ENCODE measurements around the gene SYTL3. TPM values are rescaled to one million over a fixed set of nuclear protein-coding genes. Genes with fewer than 3 reads are reported as not detected.

The SYTL3 gene
- total and polyA plus RNA-seq, 2 of the 8 experiments (the other 6 are each of a cell fraction or from before 2014, with no cell fraction given), result 0.27 to 0.99 TPM

GRCh38 chr6:158729906-158730540 lies 80.2 kb downstream of the SYTL3 start:
- Histone ChIP-seq H4K8ac (ENCODE audit: extremely low read depth, insufficient read depth, low read length) (no peak overlapping the region), H3K18ac (ENCODE audit: extremely low read depth, low read length) (no peak overlapping the region), H2BK120ac (replicated peaks; ENCODE audit: low read depth, low read length) (no peak overlapping the region), H4K20me1 (replicated peaks in 1 of 2; ENCODE audit: control insufficient read depth in 1 of 2, insufficient read depth in 2 of 2, low read length in 2 of 2) (no peaks in the 10 kb centered on the region), H3K79me2 (ENCODE audit: control insufficient read depth in 1 of 2, insufficient read depth in 2 of 2, low read length in 2 of 2) (no peaks in the 10 kb centered on the region), H4K91ac (replicated peaks; ENCODE audit: insufficient read length, low read length) (no peak overlapping the region), H3K14ac (ENCODE audit: insufficient read length) (no peak overlapping the region), H3K56ac (replicated peaks; ENCODE audit: insufficient read length, low read depth, low read length) (no peak overlapping the region), H2BK5ac (ENCODE audit: low read depth, low read length) (peak overlapping the region; percentile 84), H3K9ac (replicated peaks in 1 of 4; ENCODE audit: extremely low read depth in 1 of 4, low read depth in 3 of 4, low read length in 3 of 4) (peak overlapping the region; percentile 43 to 57 (median 52); a peak in 6 of 7 replicates), H3K4ac (replicated peaks; ENCODE audit: insufficient read length, low read depth, low read length) (no peak overlapping the region), H2AK5ac (ENCODE audit: low read depth, low read length) (no peak overlapping the region), H3K9me3 (ENCODE audit: insufficient read depth in 2 of 2, low read depth in 1 of 2, low read length in 1 of 2) (no peaks in the 10 kb centered on the region; a peak in 1 of 4 replicates), H3K23me2 (ENCODE audit: low read depth, low read length) (no peaks in the 10 kb centered on the region), H3K27me3 (replicated peaks in 1 of 4; ENCODE audit: control insufficient read depth in 3 of 4, extremely low read depth in 1 of 4, insufficient read depth in 3 of 4, low read length in 3 of 4) (no peaks in the 10 kb centered on the region), H3K4me2 (ENCODE audit: insufficient read depth in 1 of 2, low read depth in 2 of 2, low read length in 2 of 2) (peak overlapping the region; percentile 43 to 64; a peak in 3 of 4 replicates), H3K27ac (ENCODE audit: low read depth, low read length) (peak overlapping the region; percentile 90), H3K79me1 (ENCODE audit: low read depth, low read length) (no peaks in the 10 kb centered on the region), H2BK20ac (ENCODE audit: low read length) (no peak overlapping the region), H3K23ac (ENCODE audit: insufficient read length) (no peak overlapping the region), H2BK15ac (ENCODE audit: low read length) (no peak overlapping the region), H2BK12ac (ENCODE audit: low read depth, low read length) (no peak overlapping the region; the same call in 1 of the 2 replicates), H3K4me3 (ENCODE audit: extremely low read depth in 1 of 4, insufficient read depth in 2 of 4, low read depth in 3 of 4, low read length in 4 of 4) (peak overlapping the region in 3 of 4 experiments; percentile 12 to 58 (median 15); a peak in 5 of 8 replicates), H4K5ac (ENCODE audit: insufficient read length, low read depth, low read length) (no peak overlapping the region), H3K4me1 (replicated peaks in 1 of 4; ENCODE audit: control insufficient read depth in 3 of 4, insufficient read depth in 4 of 4, low read length in 3 of 4) (no peaks in the 10 kb centered on the region), H3K36me3 (ENCODE audit: control insufficient read depth in 2 of 4, insufficient read depth in 4 of 4, low read length in 3 of 4) (no peaks in the 10 kb centered on the region; a peak in 1 of 8 replicates), H2AFZ (ENCODE audit: low read length) (no peak overlapping the region)
- WGBS, 2 experiments (ENCODE audit: extremely low coverage in 1 of 2, insufficient coverage in 1 of 2, insufficient read length in 1 of 2, insufficient replicate concordance in 2 of 2, low coverage in 1 of 2, low lambda C conversion rate in 2 of 2, missing lambda C conversion rate in 1 of 2), result 9% methylated on average over 6 of the region's 6 CpGs; no CpG with 5 or more reads in 1 of the 2 experiments
- no peak for DNase-seq (ENCODE audit: low read depth in 1 of 2, low spot score in 2 of 2)
- CTCF ChIA-PET (ENCODE audit: partially characterized antibody), result interaction anchor here (0.6 to 5.8 kb wide), 10 partner anchors 11 to 902 kb away, joined by 3 to 35 read pairs (median 4); no protein-coding TSS in a partner anchor
- FAIRE-seq, result no peak
- POLR2A ChIA-PET (ENCODE audit: partially characterized antibody), result interaction anchor here (0.6 to 3.9 kb wide), 15 partner anchors 9 to 511 kb away, joined by 3 to 39 read pairs (median 4); no protein-coding TSS in a partner anchor
- no peak for TF ChIP-seq RAD21 (IDR thresholded peaks at IDR 0.05 in 1 of 2, conservative IDR thresholded peaks at IDR 0.05 in 1 of 2; ENCODE audit: low read depth in 2 of 2, low read length in 2 of 2)
- TF ChIP-seq SRF (IDR thresholded peaks at IDR 0.05; ENCODE audit: low read depth, low read length), result peak; percentile 70; the same call in 1 of the 2 replicates
- no peak for TF ChIP-seq TBP (IDR thresholded peaks at IDR 0.05; ENCODE audit: low read depth, low read length)
- TF ChIP-seq KDM4A (IDR thresholded peaks at IDR 0.05; ENCODE audit: low read depth, low read length, severe bottlenecking), result no peak
- no peak for TF ChIP-seq GTF2F1 (IDR thresholded peaks at IDR 0.05; ENCODE audit: borderline replicate concordance, low read depth, low read length)
- TF ChIP-seq, protein P1, sequence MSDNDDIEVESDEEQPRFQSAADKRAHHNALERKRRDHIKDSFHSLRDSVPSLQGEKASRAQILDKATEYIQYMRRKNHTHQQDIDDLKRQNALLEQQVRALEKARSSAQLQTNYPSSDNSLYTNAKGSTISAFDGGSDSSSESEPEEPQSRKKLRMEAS (IDR thresholded peaks at IDR 0.05), result no peak
- no peak for TF ChIP-seq CTCF (IDR thresholded peaks at IDR 0.05; ENCODE audit: control extremely low read depth in 1 of 3, insufficient read depth in 1 of 3, low read depth in 1 of 3, low read length in 3 of 3)
- no peak for TF ChIP-seq CBX8 (IDR thresholded peaks at IDR 0.05; ENCODE audit: borderline replicate concordance, low read depth, low read length)
- TF ChIP-seq SIX5 (IDR thresholded peaks at IDR 0.05; ENCODE audit: low read depth, low read length), result no peak
